Prostate gland (tissue), 2 donors: ENCODE results near the gene DYSF. TPM values are rescaled to one million over a fixed set of nuclear protein-coding genes. Genes with fewer than 3 reads are reported as not detected.

Experiments
- DNase-seq: peaks from one replicate; pipeline ENCODE4 v3.0.0-alpha.2; 2019; ENCODE audit warnings: low spot score
- H3K27ac ChIP-seq, 2 donors: fragments of 200-600 bp; sonication (generic); 2 replicates each; pipeline ENCODE4 v1.5.1; 2017 to 2019
- H3K27me3 ChIP-seq: fragments of 200-600 bp; sonication (generic); replicated peaks from 2 replicates; pipeline ENCODE4 v1.5.1; 2019; ENCODE audit not compliant: insufficient read depth
- H3K36me3 ChIP-seq, 2 donors: fragments of 200-600 bp; sonication (generic); 1 replicate in 1 of 2; 2 replicates in 1 of 2; pipeline versions ENCODE4 v1.5.1 to v1.8.1; 2017 to 2019
- H3K4me1 ChIP-seq: fragments of 200-600 bp; sonication (generic); replicated peaks from 2 replicates; pipeline ENCODE4 v1.5.1; 2019
- H3K4me3 ChIP-seq, 2 donors: fragments of 200-600 bp; sonication (generic); 2 replicates each; pipeline ENCODE4 v1.5.1; 2017 to 2019
- H3K9me3 ChIP-seq: fragments of 200-600 bp; sonication (generic); 2 replicates; pipeline ENCODE4 v1.5.1; 2017
- POLR2A ChIP-seq: fragments of 450-650 bp; IDR thresholded peaks from one replicate; pipeline ENCODE4 v1.6.1; 2016; ENCODE audit warnings: antibody characterized with exemption, mild to moderate bottlenecking
- POLR2AphosphoS5 ChIP-seq: sonication (generic); formaldehyde crosslinking; IDR thresholded peaks from one replicate; pipeline ENCODE4 v1.6.1; 2017; ENCODE audit warnings: antibody characterized with exemption
- WGBS: methylation state at CpG from one replicate; pipeline ENCODE4 v1.1.5; 2018; 5-methylcytosine and 5-hydroxymethylcytosine counted together
- intact Hi-C: fragments of 100-400 bp; cut with DNase I; formaldehyde crosslinking; loops from one replicate; pipeline ENCODE4 v1.14.2; 2022
- total RNA-seq, 2 donors: library from RNA; depleted of rRNA; stranded (reverse); fragments of >200 nt; gene quantifications; one replicate each; pipeline ENCODE4 v1.1.0, GENCODE V29; 2016
- TF ChIP-seq, protein P1 (sequence below), 4 experiments: fragments of 200-600 bp in 2 of 4; fragments of 450-650 bp in 2 of 4; sonication (generic) in 2 of 4; IDR thresholded peaks; 1 replicate in 3 of 4; 2 replicates in 1 of 4; pipeline ENCODE4 v1.5.1; 2016 to 2019; ENCODE audit warnings: antibody characterized with exemption in 4 of 4, mild to moderate bottlenecking in 2 of 4, moderate library complexity in 2 of 4

The DYSF gene
- total RNA-seq, 2 donors from 2014 or later: 5.9 to 9.4 TPM

DNA sequence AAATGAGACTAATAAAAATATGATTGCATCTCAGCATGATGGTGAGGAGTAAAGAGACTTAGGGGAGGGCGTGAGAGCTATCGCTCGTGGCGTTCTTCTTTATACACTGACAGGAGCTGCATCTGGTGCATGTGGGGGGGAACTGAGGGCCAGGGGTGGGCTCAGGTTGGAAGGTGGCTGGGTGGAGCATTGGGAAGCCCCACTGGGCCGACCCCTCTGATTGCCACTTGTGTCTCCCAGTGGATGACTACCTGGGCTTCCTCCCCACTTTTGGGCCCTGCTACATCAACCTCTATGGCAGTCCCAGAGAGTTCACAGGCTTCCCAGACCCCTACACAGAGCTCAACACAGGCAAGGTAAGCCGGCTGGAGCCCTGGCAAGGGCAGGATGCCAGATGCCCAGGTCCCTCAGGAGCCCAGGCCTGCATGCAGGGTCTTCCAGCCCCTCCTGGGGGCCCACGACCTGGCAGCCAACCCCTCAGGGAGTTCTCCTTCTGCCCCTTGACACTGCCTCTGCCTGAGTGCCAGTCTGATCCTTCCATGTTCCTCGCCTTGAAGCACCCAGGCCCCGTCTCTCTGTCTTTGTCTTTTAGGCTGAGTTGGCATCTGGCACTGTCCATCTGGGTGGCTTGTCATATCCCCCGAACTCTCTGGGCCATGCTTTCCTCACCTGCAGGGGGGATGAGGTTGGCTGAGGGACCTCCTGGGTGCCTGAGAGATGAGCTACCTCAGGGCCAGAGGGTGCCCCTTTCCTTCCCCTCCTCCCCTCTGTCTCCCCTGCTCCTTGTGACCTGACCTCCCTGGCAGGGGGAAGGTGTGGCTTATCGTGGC lies 97.7 kb downstream of the DYSF start:
- TF ChIP-seq POLR2AphosphoS5 (no peak), POLR2A (no peak)
- TF ChIP-seq, protein P1, sequence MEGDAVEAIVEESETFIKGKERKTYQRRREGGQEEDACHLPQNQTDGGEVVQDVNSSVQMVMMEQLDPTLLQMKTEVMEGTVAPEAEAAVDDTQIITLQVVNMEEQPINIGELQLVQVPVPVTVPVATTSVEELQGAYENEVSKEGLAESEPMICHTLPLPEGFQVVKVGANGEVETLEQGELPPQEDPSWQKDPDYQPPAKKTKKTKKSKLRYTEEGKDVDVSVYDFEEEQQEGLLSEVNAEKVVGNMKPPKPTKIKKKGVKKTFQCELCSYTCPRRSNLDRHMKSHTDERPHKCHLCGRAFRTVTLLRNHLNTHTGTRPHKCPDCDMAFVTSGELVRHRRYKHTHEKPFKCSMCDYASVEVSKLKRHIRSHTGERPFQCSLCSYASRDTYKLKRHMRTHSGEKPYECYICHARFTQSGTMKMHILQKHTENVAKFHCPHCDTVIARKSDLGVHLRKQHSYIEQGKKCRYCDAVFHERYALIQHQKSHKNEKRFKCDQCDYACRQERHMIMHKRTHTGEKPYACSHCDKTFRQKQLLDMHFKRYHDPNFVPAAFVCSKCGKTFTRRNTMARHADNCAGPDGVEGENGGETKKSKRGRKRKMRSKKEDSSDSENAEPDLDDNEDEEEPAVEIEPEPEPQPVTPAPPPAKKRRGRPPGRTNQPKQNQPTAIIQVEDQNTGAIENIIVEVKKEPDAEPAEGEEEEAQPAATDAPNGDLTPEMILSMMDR (IDR thresholded peaks at IDR 0.05): no peak
- no peak overlapping the region for H3K4me3 ChIP-seq
- H3K9me3 ChIP-seq: no peaks in the 10 kb centered on the region
- H3K4me1 ChIP-seq: no peaks in the 10 kb centered on the region
- no peak overlapping the region for H3K27ac ChIP-seq
- 87% methylated on average over 11 of the region's 11 CpGs for WGBS
- no peaks in the 10 kb centered on the region for H3K27me3 ChIP-seq
- DNase-seq: no peak
- intact Hi-C loops: no loop called here
- no peaks in the 10 kb centered on the region for H3K36me3 ChIP-seq

DNA sequence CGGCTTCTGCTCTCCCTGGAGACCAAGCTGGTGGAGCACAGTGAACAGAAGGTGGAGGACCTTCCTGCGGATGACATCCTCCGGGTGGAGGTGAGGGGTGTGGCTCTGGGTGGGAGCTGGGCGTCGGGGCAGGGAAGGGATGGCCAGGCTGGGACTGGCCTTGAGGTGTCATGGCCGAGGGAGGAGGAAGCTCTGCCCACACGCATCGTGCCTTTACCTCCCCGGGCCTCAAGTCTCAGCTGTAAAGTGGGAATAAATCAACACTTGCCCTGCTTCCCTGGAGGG lies 98.2 kb downstream of the DYSF start:
- Histone ChIP-seq H3K27me3 (no peaks in the 10 kb centered on the region), H3K27ac (no peak overlapping the region), H3K9me3 (no peaks in the 10 kb centered on the region), H3K36me3 (no peaks in the 10 kb centered on the region), H3K4me1 (no peaks in the 10 kb centered on the region), H3K4me3 (no peak overlapping the region)
- no peak for DNase-seq
- no peak for TF ChIP-seq POLR2AphosphoS5
- no peak for TF ChIP-seq POLR2A
- TF ChIP-seq, protein P1 (IDR thresholded peaks at IDR 0.05): no peak
- intact Hi-C loops: no loop called here
- WGBS: 89% methylated on average over 9 of the region's 9 CpGs

DNA sequence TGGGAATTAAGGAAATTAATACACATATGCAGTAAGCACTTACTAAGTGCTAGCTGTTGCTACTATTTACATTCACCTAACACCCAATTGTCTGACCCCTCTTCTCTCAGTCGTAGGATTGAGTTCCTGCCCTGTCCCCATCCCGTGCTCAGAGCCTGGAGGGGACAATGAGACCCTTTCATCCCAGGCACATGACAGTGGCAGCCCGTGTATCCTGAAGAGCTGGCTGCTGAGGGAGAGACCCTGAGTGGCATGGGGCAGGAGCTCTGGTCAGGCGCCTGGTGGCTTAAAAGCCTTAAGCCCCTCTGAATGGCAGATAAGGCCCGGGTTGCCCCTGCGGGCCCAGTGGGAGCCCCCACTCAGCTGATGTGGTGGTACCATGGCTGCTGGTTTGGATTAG lies 99.0 kb downstream of the DYSF start:
- TF ChIP-seq POLR2A (no peak), POLR2AphosphoS5 (no peak)
- TF ChIP-seq, protein P1 (IDR thresholded peaks at IDR 0.05): no peak
- Histone ChIP-seq H3K36me3 (no peaks in the 10 kb centered on the region), H3K27me3 (no peaks in the 10 kb centered on the region), H3K4me1 (no peaks in the 10 kb centered on the region), H3K27ac (no peak overlapping the region), H3K4me3 (no peak overlapping the region), H3K9me3 (no peaks in the 10 kb centered on the region)
- intact Hi-C loops: no loop called here
- WGBS: 81% methylated on average over 6 of the region's 6 CpGs
- DNase-seq: no peak

DNA sequence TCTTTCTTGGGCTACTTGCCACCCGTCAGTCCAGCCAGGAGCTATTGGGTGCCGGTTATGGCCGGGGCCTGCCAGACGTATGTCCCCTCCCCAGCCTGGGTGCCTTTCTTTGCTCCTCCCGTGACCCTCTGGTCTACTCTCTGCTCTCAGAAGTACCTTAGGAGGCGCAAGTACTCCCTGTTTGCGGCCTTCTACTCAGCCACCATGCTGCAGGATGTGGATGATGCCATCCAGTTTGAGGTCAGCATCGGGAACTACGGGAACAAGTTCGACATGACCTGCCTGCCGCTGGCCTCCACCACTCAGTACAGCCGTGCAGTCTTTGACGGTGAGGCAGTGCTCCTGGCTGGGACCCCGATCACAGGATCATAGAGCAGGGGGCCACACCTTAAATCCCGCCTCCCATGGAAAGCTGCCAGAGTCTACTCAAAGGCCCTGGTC lies 99.5 kb downstream of the DYSF start:
- H3K4me3 ChIP-seq: no peak overlapping the region
- whole genome bisulfite sequencing: 93% methylated on average over 15 of the region's 15 CpGs
- no peak for TF ChIP-seq POLR2AphosphoS5
- no peaks in the 10 kb centered on the region for H3K36me3 ChIP-seq
- no peaks in the 10 kb centered on the region for H3K4me1 ChIP-seq
- no peak for DNase-seq
- no peaks in the 10 kb centered on the region for H3K9me3 ChIP-seq
- H3K27me3 ChIP-seq: no peaks in the 10 kb centered on the region
- intact Hi-C loops: no loop called here
- no peak overlapping the region for H3K27ac ChIP-seq

DNA sequence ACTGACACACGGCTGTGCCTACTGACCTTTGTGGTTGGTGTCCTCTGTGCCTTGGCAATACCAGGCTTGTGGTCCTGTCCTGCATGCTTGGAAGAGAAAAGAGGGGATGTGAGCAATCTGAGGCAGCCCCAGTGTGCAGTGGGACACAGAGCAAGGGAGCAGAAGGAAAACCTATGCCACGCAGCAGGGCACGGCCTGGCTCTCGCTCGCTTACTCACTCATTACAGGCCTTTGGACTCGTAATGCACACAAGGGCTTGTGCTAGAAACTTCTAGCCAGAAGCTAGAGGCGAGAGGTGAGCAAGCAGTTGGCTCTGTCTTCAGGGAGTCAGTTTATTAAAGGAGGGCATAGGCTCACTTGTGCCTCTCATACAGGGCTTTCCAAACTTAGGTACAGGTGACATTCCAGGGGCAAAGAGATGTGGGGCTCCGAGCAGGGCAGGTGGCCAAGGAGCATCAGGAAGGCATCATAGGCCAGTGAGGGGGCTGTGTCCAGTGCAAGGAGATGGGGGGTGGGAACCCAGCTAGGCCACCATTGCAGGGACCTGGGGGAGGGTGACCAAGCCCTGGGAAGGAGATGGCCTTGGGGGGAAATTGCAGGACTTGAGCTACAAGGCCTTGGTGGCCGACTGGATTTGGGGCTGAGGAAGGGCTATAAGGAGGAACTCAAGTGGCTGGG lies 100.8 kb downstream of the DYSF start:
- no peak overlapping the region for H3K4me3 ChIP-seq
- no peaks in the 10 kb centered on the region for H3K36me3 ChIP-seq
- no peak for DNase-seq
- H3K27me3 ChIP-seq: no peaks in the 10 kb centered on the region
- TF ChIP-seq POLR2A: no peak
- TF ChIP-seq, protein P1 (IDR thresholded peaks at IDR 0.05): no peak
- no peak for TF ChIP-seq POLR2AphosphoS5
- intact Hi-C loops: no loop called here
- no peaks in the 10 kb centered on the region for H3K9me3 ChIP-seq
- WGBS: 96% methylated on average over 9 of the region's 9 CpGs
- H3K4me1 ChIP-seq: no peaks in the 10 kb centered on the region
- H3K27ac ChIP-seq: no peak overlapping the region
